GM23338 (cell line): ENCODE data around the gene DNAJC12. TPM values are rescaled to one million over a fixed set of nuclear protein-coding genes. Genes with fewer than 3 reads are reported as not detected.

Source experiments
- REST ChIP-seq: IDR thresholded peaks from one replicate; pipeline ENCODE4 v1.6.1; 2018; ENCODE audit warnings: antibody characterized with exemption; ENCODE audit not compliant: unreplicated experiment
- polyA plus RNA-seq: library from polyadenylated mRNA; unstranded; fragments of >200 nt; fragmentation: Nextera tagmentation; extraction: Ambion mirVana; gene quantifications from 2 replicates; pipeline ENCODE4 v1.2.1, GENCODE V29; 2016
- small RNA-seq: library from RNA; depleted of rRNA; stranded (forward); fragments of <200 nt; gene quantifications from one replicate; pipeline ENCODE3, GENCODE V24; 2014; ENCODE audit warnings: low replicate concordance
- total RNA-seq: library from RNA; depleted of rRNA; stranded (reverse); fragments of >200 nt; shearing (Covaris generic); gene quantifications from 2 replicates; pipeline ENCODE4 v1.2.3, GENCODE V29; 2014; rRNA removed

The DNAJC12 gene
- total and polyA plus RNA-seq, 2 experiments from 2014 or later = 2.2 to 4.5 TPM

DNA sequence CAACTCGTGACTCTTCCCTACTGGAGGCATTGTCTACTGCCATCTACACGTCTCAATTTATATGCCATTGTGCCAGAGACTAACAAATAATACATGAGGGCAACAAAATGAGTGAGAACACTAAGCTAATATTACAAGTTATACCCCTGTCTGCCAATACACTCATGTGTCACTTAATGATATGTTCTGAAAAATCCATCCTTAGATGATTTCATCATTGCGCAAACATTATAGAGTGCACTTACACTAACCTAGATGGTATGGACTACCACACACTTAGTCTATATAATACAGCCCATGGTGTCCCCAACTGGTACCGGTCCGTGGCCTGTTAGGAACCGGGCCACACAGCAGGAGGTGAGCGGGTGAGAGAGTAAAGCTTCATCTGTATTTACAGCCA, 77.7 kb downstream of the DNAJC12 start (continued):
- TF ChIP-seq REST = no peak

Small RNA genes within 50 kb of the gene (small RNA-seq; reads per million reads assigned to genes)
- gene RN7SL394P (not detected), gene RNU6-1250P (not detected), gene RNU6-523P (not detected)

Other genes with a start within 250 kb of the DNAJC12 start
- gene CTNNA3, start 142.0 kb downstream of the DNAJC12 start, total RNA-seq = 0.50 and 3.3 TPM in 2 replicates
- gene CTNNA3, start 142.0 kb downstream of the DNAJC12 start, polyA plus RNA-seq = 0.71 and 1.2 TPM in 2 replicates
- gene SIRT1, start 46.5 kb upstream of the DNAJC12 start, total RNA-seq = 61.6 and 68.0 TPM in 2 replicates
- 32.4 and 35.9 TPM in 2 replicates for gene SIRT1, start 46.5 kb upstream of the DNAJC12 start, polyA plus RNA-seq
- 60.4 and 67.2 TPM in 2 replicates for gene HERC4, start 237.1 kb upstream of the DNAJC12 start, total RNA-seq
- gene HERC4, start 237.1 kb upstream of the DNAJC12 start, polyA plus RNA-seq = 16.2 and 20.1 TPM in 2 replicates